ENCODE data around the gene NKAIN4.

GRCh38 chr20:63256954-63257353 is 2.7 kb upstream of the NKAIN4 start:
- TF ChIP-seq CTCF (conservative IDR thresholded peaks at IDR 0.05; ENCODE audit: low read length) (no peak), EZH2phosphoT487 (IDR thresholded peaks at IDR 0.05; ENCODE audit: borderline replicate concordance, low read depth, low read length) (no peak)

Data from OCI-LY7 (cell line).